HL-60/S4 (cell line): ENCODE results near the gene SPART.

Experiments
- in situ Hi-C: fragments of 300-500 bp; cut with MboI; formaldehyde crosslinking; loops from 2 replicates; pipeline ENCODE4 v1.14.3; 2022; ENCODE audit warnings: low sequenced_read_pairs

SPART gene, protein sequence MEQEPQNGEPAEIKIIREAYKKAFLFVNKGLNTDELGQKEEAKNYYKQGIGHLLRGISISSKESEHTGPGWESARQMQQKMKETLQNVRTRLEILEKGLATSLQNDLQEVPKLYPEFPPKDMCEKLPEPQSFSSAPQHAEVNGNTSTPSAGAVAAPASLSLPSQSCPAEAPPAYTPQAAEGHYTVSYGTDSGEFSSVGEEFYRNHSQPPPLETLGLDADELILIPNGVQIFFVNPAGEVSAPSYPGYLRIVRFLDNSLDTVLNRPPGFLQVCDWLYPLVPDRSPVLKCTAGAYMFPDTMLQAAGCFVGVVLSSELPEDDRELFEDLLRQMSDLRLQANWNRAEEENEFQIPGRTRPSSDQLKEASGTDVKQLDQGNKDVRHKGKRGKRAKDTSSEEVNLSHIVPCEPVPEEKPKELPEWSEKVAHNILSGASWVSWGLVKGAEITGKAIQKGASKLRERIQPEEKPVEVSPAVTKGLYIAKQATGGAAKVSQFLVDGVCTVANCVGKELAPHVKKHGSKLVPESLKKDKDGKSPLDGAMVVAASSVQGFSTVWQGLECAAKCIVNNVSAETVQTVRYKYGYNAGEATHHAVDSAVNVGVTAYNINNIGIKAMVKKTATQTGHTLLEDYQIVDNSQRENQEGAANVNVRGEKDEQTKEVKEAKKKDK

DNA sequence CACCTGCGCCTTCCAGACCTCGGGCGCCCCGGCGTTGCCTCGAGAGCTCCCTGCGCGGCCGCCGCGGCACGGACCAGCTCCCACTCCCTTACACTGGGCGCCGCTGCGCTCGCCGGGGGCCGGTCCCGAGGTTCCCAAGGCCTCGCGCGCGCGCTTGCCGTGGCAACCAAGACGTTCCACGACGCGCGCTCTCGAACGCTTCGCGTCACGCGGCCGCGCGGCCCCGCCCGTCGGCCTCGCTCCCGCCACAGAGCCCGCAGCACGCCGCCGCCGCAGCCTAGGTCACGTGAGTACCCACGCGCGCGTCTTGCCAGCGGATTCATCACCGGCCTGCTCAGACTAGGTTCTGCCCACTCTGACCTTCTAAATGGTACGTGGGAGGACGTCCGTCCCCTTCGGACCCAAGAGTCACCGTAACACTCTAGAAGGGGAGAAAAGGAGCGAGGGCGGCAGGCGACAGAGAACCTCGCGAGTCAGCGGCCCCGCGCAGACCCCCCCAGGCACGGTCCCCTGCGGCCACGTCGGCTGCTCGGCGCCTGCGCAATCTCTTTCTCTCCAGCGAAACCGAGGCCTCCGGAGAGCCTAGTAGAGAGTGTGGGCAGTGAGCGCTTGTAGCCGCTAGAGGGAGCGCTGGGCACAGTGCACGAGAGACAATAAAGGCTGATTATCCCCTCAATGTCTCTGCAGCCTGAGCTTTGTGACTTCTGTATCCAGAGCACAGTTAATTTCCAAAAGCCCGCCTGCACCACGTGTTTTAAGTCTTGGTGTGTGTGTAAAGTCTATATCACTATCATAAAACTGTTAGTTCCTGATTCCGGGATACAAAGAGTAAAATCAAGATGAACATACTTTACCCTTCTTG, at the start of gene SPART:
Gene SPART (minus strand): TSS at position 173 of the 862 bp plus-strand sequence. CDS start 10,564 bp downstream, outside the sequence.
- in situ Hi-C loops: loop anchor here (25.0 kb wide), 1 partner anchor 109 kb away; no protein-coding TSS in a partner anchor

DNA sequence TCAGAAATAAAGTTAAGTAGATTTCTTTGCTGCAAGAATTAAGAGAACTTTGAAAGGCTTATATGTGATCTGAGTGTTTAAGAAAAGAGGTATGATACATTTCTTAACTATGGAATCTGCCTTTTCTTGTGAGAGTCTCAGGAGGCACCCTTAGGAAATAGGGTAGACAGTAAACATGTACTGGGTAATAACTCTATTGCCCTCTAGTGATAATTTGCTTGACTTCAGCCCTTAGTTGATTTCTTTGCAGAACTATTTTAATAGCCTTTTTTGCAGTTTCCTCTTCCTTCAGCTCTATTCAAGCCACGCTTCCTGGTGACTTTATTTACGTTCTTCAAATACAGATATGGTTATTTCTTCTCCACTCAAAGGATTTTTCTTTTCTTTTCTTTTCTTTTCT, 49.1 kb upstream of the SPART start:
- in situ Hi-C loops: no loop called here

DNA sequence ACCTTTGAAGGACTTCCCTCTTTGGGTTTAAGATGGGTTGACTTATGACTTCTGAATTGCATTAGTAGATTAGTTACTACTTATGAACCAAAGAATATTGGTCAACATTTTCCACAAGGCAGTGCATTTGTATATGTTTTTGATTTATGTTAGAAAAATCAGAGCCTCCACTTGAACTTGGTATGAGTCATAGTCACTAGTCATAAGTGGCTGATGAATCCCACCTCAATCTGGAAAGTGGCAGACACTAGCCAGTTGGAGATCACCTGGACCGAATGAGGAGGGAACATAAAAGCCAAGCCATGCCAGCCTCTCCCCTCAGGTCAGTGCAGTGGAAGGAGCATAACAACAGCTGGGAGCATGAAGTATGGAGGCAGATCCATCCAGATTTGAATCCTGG, 39.3 kb upstream of the SPART start:
- in situ Hi-C loops: no loop called here

DNA sequence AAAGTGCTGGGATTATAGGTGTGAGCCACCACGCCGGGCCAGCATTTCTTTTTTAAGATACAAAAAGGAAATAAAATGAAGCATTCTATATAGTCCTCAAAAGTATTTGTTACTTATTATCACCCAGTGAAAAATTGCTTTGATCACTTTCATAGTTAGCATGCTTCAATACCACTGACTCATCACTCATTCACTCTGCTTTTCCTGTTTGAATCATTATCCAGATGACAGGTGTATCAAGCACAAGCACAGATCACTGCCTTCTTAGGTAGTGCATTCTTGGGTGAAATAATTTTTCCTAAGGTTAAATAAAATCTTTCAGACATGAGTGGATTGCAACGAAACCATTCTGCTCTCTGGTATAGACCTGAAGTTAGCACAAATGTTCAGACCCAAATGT, 35.8 kb upstream of the SPART start:
- in situ Hi-C loops: no loop called here

DNA sequence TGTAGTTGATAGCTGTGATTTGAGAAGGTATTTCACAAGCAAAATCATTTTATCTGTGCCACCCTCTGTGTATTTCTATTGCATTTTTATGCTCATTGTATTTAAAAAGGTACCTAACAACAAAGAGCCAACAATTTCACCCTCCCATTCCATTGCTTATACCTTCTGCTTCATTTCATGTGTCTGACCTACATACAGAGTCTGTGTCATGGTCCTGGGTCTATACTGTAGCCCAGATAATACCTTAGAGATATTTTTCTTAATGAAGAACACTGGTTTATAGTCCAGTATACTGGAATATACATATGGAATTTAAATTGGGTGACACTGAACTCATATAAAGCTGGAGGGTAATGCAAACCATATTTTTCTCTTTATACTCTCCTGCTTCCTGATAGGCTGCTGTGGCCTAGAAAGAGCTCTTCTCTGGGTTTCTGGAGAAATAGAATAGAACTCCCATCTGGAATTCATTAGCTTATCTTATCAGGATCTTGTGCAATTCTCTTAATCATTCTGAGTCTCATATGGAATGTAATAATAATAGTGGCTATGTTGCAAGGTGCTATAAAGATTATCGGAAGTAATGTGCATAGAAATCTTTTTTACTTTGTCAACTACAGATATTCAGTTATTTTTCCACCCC, 31.8 kb upstream of the SPART start:
- in situ Hi-C loops: no loop called here

DNA sequence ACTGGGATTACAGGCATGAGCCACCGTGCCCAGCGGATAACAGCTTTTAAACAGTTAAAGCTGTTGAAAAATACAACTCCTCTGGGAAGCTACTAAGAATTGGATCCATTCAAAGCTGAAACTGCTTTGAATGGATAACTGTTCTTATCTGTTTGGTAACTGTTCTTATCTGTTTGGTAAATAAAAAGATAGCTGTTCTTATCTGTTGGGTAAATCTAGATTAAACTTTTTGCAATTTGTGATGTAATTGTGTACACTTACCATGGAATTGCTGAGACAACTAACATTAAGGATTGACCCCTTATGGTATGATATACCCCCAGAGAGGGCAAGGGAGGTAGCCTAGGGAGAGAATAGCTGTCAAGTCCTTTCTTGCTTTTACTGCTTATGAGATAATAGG, 27.9 kb upstream of the SPART start:
- in situ Hi-C loops: no loop called here

DNA sequence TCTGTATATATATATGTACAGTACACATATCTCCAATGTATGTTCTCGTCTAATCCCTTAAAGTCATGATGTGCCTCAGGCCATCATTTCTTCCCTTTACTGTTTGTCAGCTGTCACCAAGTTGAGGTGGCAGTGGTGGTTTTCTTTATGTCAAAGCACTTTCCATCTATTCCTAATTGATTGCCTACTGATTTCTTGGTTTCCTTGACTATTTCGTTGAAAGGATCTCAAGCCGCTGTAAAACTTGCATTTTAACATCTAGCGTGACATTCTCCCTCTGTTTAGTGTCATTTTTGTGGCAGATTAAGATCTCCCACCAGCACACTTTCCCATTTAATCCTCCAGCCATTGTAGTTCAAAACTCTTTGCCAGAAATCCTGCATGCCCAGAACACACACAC, 25.0 kb upstream of the SPART start:
- in situ Hi-C loops: no loop called here

DNA sequence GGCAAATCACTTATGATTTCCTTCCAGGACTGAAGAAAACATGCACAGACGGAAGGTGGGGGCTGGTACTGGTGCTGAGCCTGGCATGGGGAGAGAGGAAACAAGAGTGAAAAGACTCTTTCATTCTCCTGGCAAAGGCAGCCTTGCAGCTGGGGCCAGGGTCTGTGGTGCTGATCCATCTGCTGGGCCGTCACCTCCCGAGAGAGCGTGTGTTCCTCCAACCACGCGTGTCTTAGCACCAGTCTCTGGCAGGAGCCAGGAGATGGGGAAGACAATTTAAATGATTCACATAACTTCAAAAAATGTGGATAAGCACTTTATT, 23.9 kb upstream of the SPART start:
- in situ Hi-C loops: no loop called here

DNA sequence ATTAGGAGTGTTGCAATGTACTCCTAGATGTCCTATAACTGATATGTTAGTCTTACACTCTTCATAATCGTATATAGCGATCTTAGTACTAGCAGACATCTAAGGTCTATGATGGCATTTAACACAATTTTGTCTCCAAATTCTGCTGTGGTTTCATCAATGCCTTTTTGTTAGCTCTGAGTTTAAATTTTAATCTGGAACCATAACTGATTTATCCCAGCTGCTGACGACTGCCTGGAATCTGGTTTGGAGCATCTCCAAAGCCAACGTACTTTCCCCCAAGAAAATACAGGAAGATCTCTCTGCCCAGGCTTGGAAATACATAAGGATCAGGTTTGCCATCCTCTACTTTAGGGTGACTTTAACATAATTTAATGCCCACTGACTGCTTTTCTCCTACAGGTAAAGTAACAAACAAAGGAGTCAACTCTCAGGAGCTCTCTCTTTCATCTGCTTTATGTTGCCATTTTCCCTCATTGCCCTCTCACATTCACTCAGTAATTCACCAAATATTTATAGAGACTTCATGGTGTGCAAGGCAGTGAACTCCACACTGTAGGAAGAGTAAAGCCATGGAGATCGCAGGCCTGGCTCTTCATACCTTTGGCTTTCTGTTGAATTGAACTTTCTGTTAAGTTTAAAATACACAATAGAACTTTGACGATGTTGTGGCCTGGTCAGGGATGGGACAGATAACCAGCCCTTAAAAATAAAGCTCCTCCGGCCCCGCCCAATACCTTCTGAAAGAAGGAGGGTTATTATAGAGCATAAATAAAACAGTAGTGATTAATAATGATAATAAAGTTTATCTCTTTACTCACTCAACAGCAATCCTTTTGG, 23.3 kb upstream of the SPART start:
- in situ Hi-C loops: no loop called here

DNA sequence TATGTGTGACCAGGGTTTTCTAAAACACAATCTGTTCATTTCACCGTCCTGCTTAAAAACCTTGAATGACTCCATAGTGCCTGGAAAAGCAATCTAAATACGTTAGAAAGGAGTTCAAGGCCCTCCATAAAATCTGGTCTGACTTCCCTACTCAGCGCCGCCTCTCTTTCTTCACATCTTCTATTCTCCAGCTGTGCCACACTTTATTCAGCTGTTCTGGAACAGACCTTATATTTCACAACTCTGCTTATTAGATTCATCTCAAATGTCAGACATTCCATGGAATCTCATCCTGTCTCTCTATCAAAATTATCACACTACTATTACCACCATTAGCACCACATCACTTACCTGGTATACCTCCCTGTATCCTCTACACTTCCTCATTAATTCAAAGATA, 19.8 kb upstream of the SPART start:
- in situ Hi-C loops: no loop called here

DNA sequence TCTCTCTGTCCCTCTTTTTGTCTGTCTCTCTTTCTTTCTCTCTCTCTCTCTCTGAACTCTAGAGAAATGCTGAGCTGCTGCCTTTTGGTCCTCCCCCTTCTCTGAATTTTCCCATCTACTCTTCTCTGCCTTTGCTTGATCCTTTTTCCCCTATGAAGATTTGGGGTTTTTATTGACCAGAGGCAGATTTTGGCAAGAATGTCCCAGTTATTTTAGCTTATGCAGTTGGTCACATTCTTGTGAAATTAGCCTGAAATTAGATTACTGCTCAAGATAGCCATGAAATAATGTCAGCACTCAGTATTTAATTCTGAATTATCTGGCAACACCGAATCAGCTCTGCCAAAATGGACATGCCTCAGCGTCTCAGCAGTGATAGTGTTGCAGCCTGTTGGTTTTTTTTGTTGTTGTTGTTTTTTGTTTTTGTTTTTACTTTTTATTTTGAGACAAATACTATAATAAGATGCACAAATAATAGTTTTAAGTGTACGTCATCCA, 17.2 kb upstream of the SPART start:
- in situ Hi-C loops: no loop called here

DNA sequence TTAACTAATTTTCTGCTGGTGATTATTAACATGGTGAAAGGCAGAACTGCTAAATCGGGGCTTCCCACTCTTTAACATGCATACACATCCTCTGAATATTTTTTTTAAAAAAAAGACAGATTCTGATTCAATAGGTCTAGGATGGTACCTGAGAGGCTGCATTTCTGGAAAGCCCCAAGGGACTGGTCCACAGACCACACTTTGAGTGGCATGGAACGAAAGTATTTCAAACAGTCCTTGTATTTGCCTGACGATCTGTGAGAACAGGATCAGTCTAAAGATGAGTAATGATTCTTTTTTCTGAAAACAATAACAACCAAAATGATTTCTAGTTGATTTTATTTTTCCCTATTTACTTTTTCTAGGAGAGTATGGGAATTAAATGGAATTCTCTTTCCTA, 16.7 kb upstream of the SPART start:
- in situ Hi-C loops: no loop called here

DNA sequence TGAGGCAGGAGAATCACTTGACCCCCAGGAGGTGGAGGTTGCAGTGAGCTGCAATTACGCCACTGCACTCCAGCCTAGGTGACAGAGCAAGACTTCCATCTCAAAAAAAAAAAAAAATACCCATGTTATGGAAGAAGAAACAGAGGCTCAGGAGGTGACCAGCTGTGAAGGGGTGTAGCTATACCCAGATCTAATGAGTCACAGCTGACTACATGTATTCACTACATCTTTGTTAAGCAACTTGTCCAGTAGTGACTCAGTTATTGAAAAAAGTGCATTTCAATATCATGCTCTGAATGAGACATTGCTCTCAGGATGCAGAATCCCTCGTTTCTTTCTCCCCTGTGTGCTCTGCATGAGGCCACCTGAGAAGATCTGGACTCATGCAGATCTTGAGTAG, 16.1 kb upstream of the SPART start:
- in situ Hi-C loops: no loop called here

DNA sequence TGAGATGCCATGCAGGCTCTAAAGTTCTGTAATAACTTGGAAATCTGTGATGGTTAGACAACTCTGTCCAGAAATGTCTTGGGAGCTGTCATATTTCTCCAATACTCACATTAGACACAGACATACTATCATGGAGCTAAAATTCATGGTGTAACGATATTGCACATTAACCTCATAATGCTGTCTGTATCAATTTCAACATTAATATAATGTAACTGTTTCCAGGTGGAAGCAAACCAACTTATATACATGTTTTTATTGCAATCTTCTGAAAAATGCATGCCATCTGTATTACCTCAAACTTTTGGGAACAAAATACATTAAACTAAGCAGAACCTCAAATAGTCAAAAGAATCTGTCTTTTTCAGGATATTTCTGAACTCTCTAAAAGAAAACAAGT, 14.7 kb upstream of the SPART start:
- in situ Hi-C loops: no loop called here

DNA sequence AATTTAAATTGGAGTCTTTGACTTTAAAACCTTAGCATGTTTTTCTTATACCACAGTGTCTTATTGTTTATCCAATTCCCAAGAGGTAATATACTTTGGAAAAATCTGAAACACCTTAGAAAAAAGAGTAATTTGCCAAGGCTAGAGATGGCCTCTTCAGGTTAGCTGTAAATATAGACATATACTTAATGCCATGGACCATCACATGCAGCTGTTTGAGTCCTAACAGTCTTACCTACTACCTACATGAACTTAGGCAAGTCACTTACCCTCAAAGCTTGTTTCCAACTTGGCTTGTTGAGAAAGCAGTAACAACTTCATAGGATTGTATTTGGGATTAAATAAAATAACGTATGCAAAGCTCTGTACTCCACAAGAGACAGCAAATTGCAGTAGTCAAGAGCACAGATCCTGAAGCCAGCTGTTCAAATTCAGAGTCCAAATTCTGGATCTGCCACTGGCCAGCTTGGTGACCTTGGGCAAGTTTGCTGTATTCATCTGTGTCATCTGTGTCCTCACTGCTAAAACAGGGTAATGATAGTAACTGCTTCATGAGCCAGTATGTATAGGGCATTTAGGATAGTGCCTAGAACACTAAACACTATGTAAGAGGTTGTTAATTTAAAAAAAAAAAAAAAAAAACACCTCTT, 13.2 kb upstream of the SPART start:
- in situ Hi-C loops: no loop called here

DNA sequence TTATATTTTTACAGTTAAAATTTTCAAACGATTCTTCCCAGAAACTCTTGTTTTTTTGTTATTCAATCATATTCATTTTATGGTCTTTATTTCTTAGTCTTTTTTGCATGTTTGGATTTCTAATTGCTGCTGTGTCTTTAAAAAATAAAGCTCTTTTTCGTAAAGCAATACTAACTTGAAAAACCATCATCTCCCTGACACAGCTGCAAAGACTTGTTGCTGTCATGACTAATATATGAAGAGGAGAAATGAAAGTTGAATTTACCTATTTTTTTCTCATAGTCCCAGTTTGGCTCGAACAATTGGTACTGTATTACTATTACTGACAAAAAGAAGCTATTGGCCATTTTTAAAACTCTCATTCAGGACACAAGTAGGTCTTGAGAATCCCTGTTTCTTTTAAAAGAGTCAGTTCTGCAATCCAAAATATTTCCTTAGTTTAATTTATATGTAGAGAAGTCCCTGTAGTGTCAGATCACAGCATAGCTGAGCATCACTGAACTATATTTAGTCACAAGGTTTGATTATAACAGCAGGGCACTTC, 12.1 kb upstream of the SPART start:
- in situ Hi-C loops: no loop called here

DNA sequence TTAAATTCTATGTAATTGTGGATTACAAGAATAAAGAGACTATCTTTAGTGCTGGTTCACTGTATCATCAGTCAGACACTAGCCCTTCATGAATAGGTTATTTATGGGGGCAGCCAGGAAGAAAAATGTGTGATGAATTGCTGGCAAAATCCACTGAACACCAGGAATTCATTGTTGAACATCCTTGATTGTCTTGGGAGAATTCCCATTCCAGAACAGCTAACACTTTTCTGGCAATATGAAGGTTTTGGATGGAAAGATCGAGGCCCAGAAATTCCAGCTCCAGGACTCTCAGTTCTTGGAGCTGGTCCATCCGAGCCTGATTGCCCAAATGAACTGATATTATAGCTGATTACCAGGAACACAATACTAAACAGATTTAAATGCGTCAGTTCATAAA, 11.5 kb upstream of the SPART start:
- in situ Hi-C loops: no loop called here

DNA sequence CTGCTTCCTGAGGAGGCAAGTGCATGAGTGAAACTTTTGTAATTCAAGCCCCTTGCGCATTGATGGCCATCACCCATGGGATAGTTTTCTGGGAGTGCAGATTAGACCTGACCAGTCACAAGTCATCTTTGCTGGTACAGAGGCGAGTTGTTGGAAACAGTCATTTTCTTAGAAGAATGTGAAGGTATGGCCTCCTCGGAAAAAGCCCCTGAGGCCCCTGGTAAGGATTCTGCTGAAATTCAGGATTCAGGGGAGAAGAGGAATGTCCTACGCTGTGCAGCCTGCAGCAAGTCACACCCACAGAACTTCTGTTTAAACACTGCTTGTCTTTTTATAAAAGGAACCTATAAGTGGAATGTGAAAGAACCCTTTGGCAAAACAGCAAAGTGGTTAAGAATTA, 11.0 kb upstream of the SPART start:
- in situ Hi-C loops: no loop called here

DNA sequence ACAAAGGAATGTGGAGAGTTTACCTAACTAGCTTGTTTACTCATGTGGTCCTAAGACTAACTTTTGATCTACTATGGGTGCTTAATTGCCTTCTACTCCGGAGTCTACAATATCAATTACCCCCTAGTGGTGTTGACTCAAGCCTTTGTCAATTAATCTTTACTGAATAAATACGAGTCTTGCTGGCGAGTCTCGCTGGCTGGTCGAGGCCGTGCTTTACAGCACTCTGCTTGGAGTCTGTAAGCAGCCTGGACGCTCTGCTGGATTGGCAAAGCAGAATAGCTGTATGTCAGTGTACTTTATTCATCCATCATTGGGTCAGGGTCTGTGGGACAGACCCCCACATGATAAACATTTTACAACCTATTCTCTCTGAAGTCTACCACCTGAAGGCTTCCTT, 9.9 kb upstream of the SPART start:
- in situ Hi-C loops: no loop called here
